GM10248 (cell line): ENCODE measurements around the gene BCL2L11.

Experiments
- CTCF ChIA-PET: fragments of 300-600 bp; sonication (Branson Sonifier 250); formaldehyde crosslinking; extraction: SDS; loops from one replicate; lab custom pipeline; 2021; ENCODE audit warnings: antibody characterized with exemption; lab: Yijun Ruan, JAX
- POLR2A ChIA-PET: fragments of 350-650 bp; sonication (Branson Sonifier 250); formaldehyde crosslinking; extraction: SDS; loops from one replicate; lab custom pipeline; 2020; ENCODE audit warnings: antibody characterized with exemption; lab: Yijun Ruan, JAX
- DNase-seq: peaks from one replicate; pipeline ENCODE4 v3.0.0; 2012; ENCODE audit errors: extremely low spot score
- CTCF ChIP-seq: IDR thresholded peaks from 2 replicates; pipeline ENCODE4 v1.5.1; 2012; ENCODE audit warnings: mild to moderate bottlenecking, low read depth; ENCODE audit errors: extremely low read depth, missing control alignments, control extremely low read depth

Gene BCL2L11

GRCh38 chr2:111204706-111205105, 84.0 kb downstream of the BCL2L11 start:
- CTCF ChIA-PET: interaction anchor here (1.4 kb wide), 1 partner anchor 15 kb away, joined by 3 read pairs; no protein-coding TSS in a partner anchor
- POLR2A ChIA-PET: no interaction called here
- no peak for DNase-seq
- no peak for TF ChIP-seq CTCF

- no peak for DNase-seq
- TF ChIP-seq CTCF: no peak
- ChIA-PET POLR2A (no interaction called here), CTCF (interaction anchor here (1.4 kb wide), 1 partner anchor 13 kb away, joined by 3 read pairs; no protein-coding TSS in a partner anchor)
Measured at GRCh38 chr2:111205774-111206173, 85.1 kb downstream of the BCL2L11 start.

- ChIA-PET POLR2A (no interaction called here), CTCF (interaction anchor here (1.2 to 2.2 kb wide), 2 partner anchors 11 to 52 kb away, joined by 3 to 10 read pairs; no protein-coding TSS in a partner anchor)
- no peak for DNase-seq
- TF ChIP-seq CTCF: no peak
Measured at GRCh38 chr2:111207851-111208250, 87.1 kb downstream of the BCL2L11 start.

GRCh38 chr2:111208639-111209038, 87.9 kb downstream of the BCL2L11 start:
- CTCF ChIA-PET: interaction anchor here (1.1 to 2.2 kb wide), 4 partner anchors 10 to 53 kb away, joined by 3 to 10 read pairs (median 4); no protein-coding TSS in a partner anchor
- TF ChIP-seq CTCF: no peak
- no peak for DNase-seq
- POLR2A ChIA-PET: no interaction called here

- DNase-seq: no peak
Measured at GRCh38 chr2:111209045-111209514, 88.4 kb downstream of the BCL2L11 start.

GRCh38 chr2:111210036-111210435, 89.3 kb downstream of the BCL2L11 start:
- CTCF ChIA-PET: no interaction called here
- POLR2A ChIA-PET: no interaction called here
- no peak for TF ChIP-seq CTCF
- no peak for DNase-seq

More at GRCh38 chr2:111209045-111209514, 88.4 kb downstream of the BCL2L11 start:
- TF ChIP-seq CTCF: no peak
- ChIA-PET POLR2A (no interaction called here), CTCF (interaction anchor here (1.1 to 2.2 kb wide), 4 partner anchors 10 to 53 kb away, joined by 3 to 10 read pairs (median 4); no protein-coding TSS in a partner anchor)

GRCh38 chr2:111213877-111214276, 93.2 kb downstream of the BCL2L11 start:
- TF ChIP-seq CTCF: no peak
- POLR2A ChIA-PET: no interaction called here
- CTCF ChIA-PET: no interaction called here
- no peak for DNase-seq
